CD4-positive, alpha-beta T cell treated with Interleukin-15 for 1 hour (primary cell): ENCODE results near the gene CDHR3.

Experiments used
- DNase-seq: peaks from one replicate; pipeline ENCODE4 v3.0.0-alpha.2; 2020

Gene CDHR3

DNA sequence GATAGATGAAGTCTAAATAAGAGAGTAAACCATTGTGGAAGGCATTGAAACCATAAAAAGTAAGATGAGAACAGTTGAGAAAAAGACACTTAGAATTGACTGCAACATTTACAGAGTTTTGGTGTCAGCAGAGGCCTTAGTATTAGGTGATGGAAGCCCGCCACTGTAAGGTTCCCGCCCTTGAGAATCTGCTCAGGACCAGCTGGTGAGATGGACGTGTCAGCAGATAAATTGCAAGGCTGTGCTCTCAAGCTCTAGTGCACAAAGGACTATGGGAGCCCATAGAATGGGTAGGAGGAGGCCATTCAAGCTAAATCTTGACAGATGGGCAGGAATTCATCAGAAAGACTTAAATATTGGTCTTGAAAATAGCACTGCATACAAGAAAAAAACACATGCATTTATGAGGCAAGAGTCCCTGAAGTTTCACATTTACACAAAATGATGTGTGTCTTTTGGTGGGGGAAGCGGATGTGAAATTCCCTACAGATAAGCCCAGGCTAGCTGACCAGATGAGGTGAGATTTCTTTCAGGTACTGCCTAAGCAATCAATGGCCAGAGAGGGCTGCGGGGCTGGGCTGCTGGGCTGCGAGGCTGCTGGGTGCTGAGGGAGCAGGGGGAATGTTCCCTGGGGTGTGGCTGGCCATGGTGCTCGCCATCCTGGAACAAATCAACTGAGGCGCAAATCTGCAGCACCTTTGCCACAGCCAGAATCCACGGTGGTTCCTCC lies 106.6 kb downstream of the CDHR3 start:
- DNase-seq = no peak

GRCh38 chr7:106070201-106070551 lies 107.1 kb downstream of the CDHR3 start:
- no peak for DNase-seq

- no peak for DNase-seq
Observed at GRCh38 chr7:106070567-106071254, 107.6 kb downstream of the CDHR3 start.

- DNase-seq = peak; percentile 55
Observed at GRCh38 chr7:106071356-106071998, 108.4 kb downstream of the CDHR3 start.

- DNase-seq = no peak
Observed at GRCh38 chr7:106071999-106072714, 109.1 kb downstream of the CDHR3 start.

- DNase-seq = no peak
Observed at GRCh38 chr7:106072715-106073091, 109.6 kb downstream of the CDHR3 start.

GRCh38 chr7:106073701-106074100 lies 110.6 kb downstream of the CDHR3 start:
- no peak for DNase-seq

DNA sequence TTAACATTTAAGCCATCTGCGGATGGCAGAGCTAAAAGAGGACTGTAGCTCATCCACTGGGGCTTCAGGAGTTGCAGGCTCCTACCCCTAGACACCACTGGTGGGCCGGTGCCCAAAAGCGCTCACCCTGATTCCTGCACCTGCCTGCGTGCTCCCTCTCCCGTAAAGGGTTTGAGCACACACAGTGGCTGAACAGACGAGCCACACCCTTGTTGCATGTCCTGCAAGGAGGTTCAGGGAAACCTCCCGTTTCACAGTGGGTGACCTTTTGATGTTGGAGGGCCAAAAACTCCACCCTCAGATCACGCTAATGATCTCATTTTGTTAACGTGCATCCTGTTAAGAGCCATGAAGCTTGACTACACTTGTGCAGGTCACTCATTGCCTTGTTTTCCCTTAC lies 111.2 kb downstream of the CDHR3 start:
- no peak for DNase-seq

DNA sequence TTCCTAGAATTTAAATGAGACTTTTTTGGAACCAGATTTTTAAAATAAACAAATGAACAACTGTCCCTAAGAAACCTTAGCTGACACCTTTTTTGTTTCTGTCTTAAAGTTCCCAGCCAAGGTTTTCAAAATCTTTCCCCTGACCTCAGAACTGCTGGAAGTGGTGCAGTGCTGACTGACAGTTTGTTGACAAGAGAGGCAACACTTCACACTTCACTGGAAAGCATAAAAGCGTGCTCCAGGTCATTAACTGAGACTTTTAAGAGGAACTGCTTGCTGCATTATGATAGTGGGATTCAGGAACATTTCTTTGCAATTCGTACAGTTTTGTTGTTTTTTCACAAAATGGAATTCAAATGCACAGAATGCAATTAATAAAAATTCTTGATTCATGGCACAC lies 112.9 kb downstream of the CDHR3 start:
- no peak for DNase-seq

DNA sequence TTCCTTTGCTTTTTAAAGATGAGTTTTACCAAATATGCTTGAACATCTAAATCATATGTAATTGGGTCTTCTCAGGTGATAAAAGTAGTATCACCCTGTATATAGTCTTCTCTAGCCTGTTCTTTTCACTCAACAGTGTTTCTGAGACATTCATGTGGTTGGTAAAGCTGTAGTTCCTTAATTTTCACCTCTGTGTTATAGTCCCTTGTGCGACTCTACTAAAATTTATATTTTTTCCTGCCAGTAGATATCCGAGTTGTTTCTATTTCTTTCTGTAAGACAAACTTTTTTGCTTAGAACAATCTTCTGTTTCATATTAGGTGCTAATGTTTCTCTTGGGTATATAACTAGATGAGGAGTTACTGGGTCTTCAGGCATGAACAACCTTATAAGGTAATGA lies 113.5 kb downstream of the CDHR3 start:
- DNase-seq = no peak

GRCh38 chr7:106080300-106080987 lies 117.4 kb downstream of the CDHR3 start:
- DNase-seq = no peak

- DNase-seq = no peak
Observed at GRCh38 chr7:106082087-106082854, 119.2 kb downstream of the CDHR3 start.
